Hepatocyte (in vitro differentiated cells): ENCODE measurements around the gene DCLK2.

ENCODE experiments used
- EZH2 ChIP-seq: fragments of 200-600 bp; sonication (generic); IDR thresholded peaks from 2 replicates; pipeline ENCODE4 v1.6.1; 2016; ENCODE audit warnings: antibody characterized with exemption, mild to moderate bottlenecking, borderline replicate concordance
- TF ChIP-seq, protein P1 (sequence below): fragments of 200-600 bp; sonication (generic); IDR thresholded peaks from 2 replicates; pipeline ENCODE4 v1.5.1; 2016; ENCODE audit warnings: antibody characterized with exemption, mild to moderate bottlenecking; ENCODE audit not compliant: poor library complexity

GRCh38 chr4:150079081-150079581 lies 886 bp downstream of the DCLK2 start:
- TF ChIP-seq, protein P1, sequence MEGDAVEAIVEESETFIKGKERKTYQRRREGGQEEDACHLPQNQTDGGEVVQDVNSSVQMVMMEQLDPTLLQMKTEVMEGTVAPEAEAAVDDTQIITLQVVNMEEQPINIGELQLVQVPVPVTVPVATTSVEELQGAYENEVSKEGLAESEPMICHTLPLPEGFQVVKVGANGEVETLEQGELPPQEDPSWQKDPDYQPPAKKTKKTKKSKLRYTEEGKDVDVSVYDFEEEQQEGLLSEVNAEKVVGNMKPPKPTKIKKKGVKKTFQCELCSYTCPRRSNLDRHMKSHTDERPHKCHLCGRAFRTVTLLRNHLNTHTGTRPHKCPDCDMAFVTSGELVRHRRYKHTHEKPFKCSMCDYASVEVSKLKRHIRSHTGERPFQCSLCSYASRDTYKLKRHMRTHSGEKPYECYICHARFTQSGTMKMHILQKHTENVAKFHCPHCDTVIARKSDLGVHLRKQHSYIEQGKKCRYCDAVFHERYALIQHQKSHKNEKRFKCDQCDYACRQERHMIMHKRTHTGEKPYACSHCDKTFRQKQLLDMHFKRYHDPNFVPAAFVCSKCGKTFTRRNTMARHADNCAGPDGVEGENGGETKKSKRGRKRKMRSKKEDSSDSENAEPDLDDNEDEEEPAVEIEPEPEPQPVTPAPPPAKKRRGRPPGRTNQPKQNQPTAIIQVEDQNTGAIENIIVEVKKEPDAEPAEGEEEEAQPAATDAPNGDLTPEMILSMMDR = no peak
- TF ChIP-seq EZH2 = no peak
